HEK293 (cell line): ENCODE results near the gene CACNA1D.
A peak's percentile ranks its signal among the peaks of the same experiment; 100 is the strongest.

ENCODE experiments used
- CTCF ChIA-PET: fragments of 350-600 bp; formaldehyde crosslinking; extraction: SDS; loops from one replicate; lab custom pipeline; 2021; ENCODE audit warnings: antibody characterized with exemption; lab: Yijun Ruan, JAX
- POLR2A ChIA-PET: fragments of 300-600 bp; formaldehyde crosslinking; extraction: SDS; loops from one replicate; lab custom pipeline; 2020; ENCODE audit warnings: antibody characterized with exemption, inconsistent platforms; lab: Yijun Ruan, JAX
- H3K27ac ChIP-seq: fragments of 200-500 bp; sonication (Bioruptor generic); 2 replicates; pipeline ENCODE4 v1.5.1; 2014; ENCODE audit warnings: low read depth, low read length, control low read depth, inconsistent platforms; ENCODE audit errors: extremely low read depth
- H3K36me3 ChIP-seq, 2 experiments: fragments of 200-500 bp in 1 of 2; sonication (Bioruptor generic) in 1 of 2; 1 replicate in 1 of 2; 2 replicates in 1 of 2; pipeline ENCODE4 v1.5.1; 2014 to 2017; ENCODE audit warnings: inconsistent platforms in 2 of 2, low read length in 2 of 2; ENCODE audit not compliant: control insufficient read depth in 2 of 2, insufficient read depth in 1 of 2
- H3K4me1 ChIP-seq: fragments of 200-500 bp; sonication (Bioruptor generic); 2 replicates; pipeline ENCODE4 v1.5.1; 2014; ENCODE audit warnings: mild to moderate bottlenecking, low read length, inconsistent platforms; ENCODE audit not compliant: control insufficient read depth, insufficient read depth
- H3K4me3 ChIP-seq: 2 replicates; pipeline ENCODE4 v1.5.1; 2011; ENCODE audit warnings: low read depth, mild to moderate bottlenecking, control low read depth, low read length, moderate library complexity
- H3K9me3 ChIP-seq: fragments of 200-500 bp; sonication (Bioruptor generic); 2 replicates; pipeline ENCODE4 v1.5.1; 2014; ENCODE audit warnings: low read depth, low read length, inconsistent platforms; ENCODE audit not compliant: control insufficient read depth, insufficient read depth
- BCL11A ChIP-seq: fragments of 450-650 bp; formaldehyde crosslinking; IDR thresholded peaks from 2 replicates; pipeline ENCODE4 v1.5.1; 2016; ENCODE audit warnings: low read depth, missing biosample characterization, missing genetic modification characterization
- FEZF1 ChIP-seq: fragments of 450-650 bp; formaldehyde crosslinking; IDR thresholded peaks from 2 replicates; pipeline ENCODE4 v1.5.1; 2016; ENCODE audit warnings: missing biosample characterization, missing genetic modification characterization
- GLI2 ChIP-seq: fragments of 450-650 bp; formaldehyde crosslinking; IDR thresholded peaks from 2 replicates; pipeline ENCODE4; 2017; ENCODE audit warnings: missing biosample characterization, missing genetic modification characterization, low read depth, borderline replicate concordance
- IKZF3 ChIP-seq: fragments of 450-650 bp; IDR thresholded peaks from 2 replicates; pipeline ENCODE4 v1.5.0; 2018; ENCODE audit warnings: missing biosample characterization, mild to moderate bottlenecking, missing genetic modification characterization, moderate library complexity
- PRDM4 ChIP-seq: fragments of 450-650 bp; formaldehyde crosslinking; IDR thresholded peaks from 2 replicates; pipeline ENCODE4 v1.5.1; 2017; ENCODE audit warnings: missing biosample characterization, missing genetic modification characterization
- PRDM6 ChIP-seq: fragments of 450-650 bp; formaldehyde crosslinking; IDR thresholded peaks from 2 replicates; pipeline ENCODE4 v1.5.1; 2017; ENCODE audit warnings: missing biosample characterization, missing genetic modification characterization
- TCF7L2 ChIP-seq: IDR thresholded peaks from 2 replicates; pipeline ENCODE4 v1.6.1; 2011; ENCODE audit warnings: low read depth, mild to moderate bottlenecking, inconsistent platforms, low read length, moderate library complexity, borderline replicate concordance
- TRIM28 ChIP-seq: IDR thresholded peaks from 2 replicates; pipeline ENCODE4 v1.6.1; 2011; ENCODE audit warnings: low read length, control low read depth, borderline replicate concordance
- ZBTB8A ChIP-seq: fragments of 450-650 bp; formaldehyde crosslinking; IDR thresholded peaks from 2 replicates; pipeline ENCODE4 v1.5.1; 2016; ENCODE audit warnings: missing biosample characterization, missing genetic modification characterization
- ZEB2 ChIP-seq: fragments of 450-650 bp; formaldehyde crosslinking; IDR thresholded peaks from 2 replicates; pipeline ENCODE4 v1.5.1; 2016; ENCODE audit warnings: missing biosample characterization, missing genetic modification characterization
- ZIC2 ChIP-seq: fragments of 450-650 bp; formaldehyde crosslinking; IDR thresholded peaks from 2 replicates; pipeline ENCODE4 v1.5.1; 2016; ENCODE audit warnings: missing biosample characterization, missing genetic modification characterization
- ZNF132 ChIP-seq: fragments of 450-650 bp; formaldehyde crosslinking; IDR thresholded peaks from 2 replicates; pipeline ENCODE4 v1.5.1; 2017; ENCODE audit warnings: missing biosample characterization, missing genetic modification characterization, borderline replicate concordance
- ZNF221 ChIP-seq: fragments of 450-650 bp; formaldehyde crosslinking; IDR thresholded peaks from 2 replicates; pipeline ENCODE4 v1.5.1; 2017; ENCODE audit warnings: missing biosample characterization, missing genetic modification characterization, borderline replicate concordance
- ZNF350 ChIP-seq: fragments of 450-650 bp; formaldehyde crosslinking; IDR thresholded peaks from 2 replicates; pipeline ENCODE4 v1.5.0; 2017; ENCODE audit warnings: missing biosample characterization, mild to moderate bottlenecking, missing genetic modification characterization
- ZNF398 ChIP-seq: fragments of 450-650 bp; formaldehyde crosslinking; IDR thresholded peaks from 2 replicates; pipeline ENCODE4 v1.5.1; 2017; ENCODE audit warnings: missing biosample characterization, missing genetic modification characterization
- ZNF555 ChIP-seq: fragments of 450-650 bp; formaldehyde crosslinking; conservative IDR thresholded peaks from 2 replicates; pipeline ENCODE4 v1.5.1; 2017; ENCODE audit warnings: missing biosample characterization, mild to moderate bottlenecking, missing genetic modification characterization, inconsistent platforms
- ZNF629 ChIP-seq: fragments of 450-650 bp; formaldehyde crosslinking; IDR thresholded peaks from 2 replicates; pipeline ENCODE4 v1.5.1; 2017; ENCODE audit warnings: missing biosample characterization, missing genetic modification characterization
- ZNF704 ChIP-seq: fragments of 450-650 bp; formaldehyde crosslinking; IDR thresholded peaks from 2 replicates; pipeline ENCODE4 v1.5.1; 2016; ENCODE audit warnings: missing biosample characterization, missing genetic modification characterization
- ZNF777 ChIP-seq: fragments of 450-650 bp; formaldehyde crosslinking; IDR thresholded peaks from 2 replicates; pipeline ENCODE4 v1.5.1; 2017; ENCODE audit warnings: missing biosample characterization, missing genetic modification characterization, borderline replicate concordance
- ZSCAN4 ChIP-seq: fragments of 450-650 bp; formaldehyde crosslinking; IDR thresholded peaks from 2 replicates; pipeline ENCODE4 v1.5.1; 2017; ENCODE audit warnings: missing biosample characterization, missing genetic modification characterization

CACNA1D gene

GRCh38 chr3:53651927-53652326, 157.5 kb downstream of the CACNA1D start:
- TF ChIP-seq ZNF629 (no peak), ZSCAN4 (tag by site-specific recombination) (no peak), ZNF704 (tag by site-specific recombination) (no peak), ZNF350 (tag by site-specific recombination) (no peak)
- TF ChIP-seq, all 188 proteins: peak for 0
- no peaks in the 10 kb centered on the region for H3K4me1 ChIP-seq
- no peak overlapping the region for H3K27ac ChIP-seq
- H3K9me3 ChIP-seq, result no peaks in the 10 kb centered on the region
- ChIA-PET CTCF (no interaction called here), POLR2A (interaction anchor here (0.6 kb wide), 1 partner anchor 28 kb away, joined by 3 read pairs; no protein-coding TSS in a partner anchor)
- H3K4me3 ChIP-seq, result no peak overlapping the region
- H3K36me3 ChIP-seq, result no peaks in the 10 kb centered on the region

- no peaks in the 10 kb centered on the region for H3K9me3 ChIP-seq
- no peaks in the 10 kb centered on the region for H3K36me3 ChIP-seq
- POLR2A ChIA-PET, result no interaction called here
Measured at GRCh38 chr3:53657651-53658050, 163.2 kb downstream of the CACNA1D start.

GRCh38 chr3:53658613-53659193, 164.3 kb downstream of the CACNA1D start:
- no peaks in the 10 kb centered on the region for H3K4me1 ChIP-seq
- CTCF ChIA-PET, result no interaction called here
- H3K4me3 ChIP-seq, result no peak overlapping the region
- no peaks in the 10 kb centered on the region for H3K9me3 ChIP-seq
- no peaks in the 10 kb centered on the region for H3K36me3 ChIP-seq
- no peak overlapping the region for H3K27ac ChIP-seq
- POLR2A ChIA-PET, result no interaction called here
- TF ChIP-seq ZIC2 (tag by site-specific recombination) (peak; percentile 29; the same call in 1 of the 2 replicates), PRDM6 (tag by site-specific recombination) (peak; percentile 36; the same call in 1 of the 2 replicates), TCF7L2 (0 out of 2 replicates have a peak, but pooled peaks have one; percentile 19), ZEB2 (tag by site-specific recombination) (no peak), ZNF398 (tag by site-specific recombination) (peak; percentile 14; the same call in 1 of the 2 replicates), PRDM4 (tag by site-specific recombination) (0 out of 2 replicates have a peak, but pooled peaks have one; percentile 41), IKZF3 (peak; percentile 49), GLI2 (tag by site-specific recombination) (no peak), ZBTB8A (tag by site-specific recombination) (peak; percentile 35; the same call in 1 of the 2 replicates), BCL11A (tag by site-specific recombination) (no peak), TRIM28 (0 out of 2 replicates have a peak, but pooled peaks have one; percentile 25), FEZF1 (tag by site-specific recombination) (peak; percentile 76), ZNF221 (tag by site-specific recombination) (no peak)

More at GRCh38 chr3:53657651-53658050, 163.2 kb downstream of the CACNA1D start:
- H3K27ac ChIP-seq, result no peak overlapping the region
- H3K4me3 ChIP-seq, result no peak overlapping the region
- no peaks in the 10 kb centered on the region for H3K4me1 ChIP-seq
- no peak for TF ChIP-seq ZNF132
- no peak for TF ChIP-seq ZBTB8A (tag by site-specific recombination)
- TF ChIP-seq ZNF555 (tag by site-specific recombination), result no peak
- no peak for TF ChIP-seq ZSCAN4 (tag by site-specific recombination)
- no peak for TF ChIP-seq ZNF777 (tag by site-specific recombination)
- CTCF ChIA-PET, result no interaction called here
